ENCODE data around the gene ACSS1.

Gene ACSS1

DNA sequence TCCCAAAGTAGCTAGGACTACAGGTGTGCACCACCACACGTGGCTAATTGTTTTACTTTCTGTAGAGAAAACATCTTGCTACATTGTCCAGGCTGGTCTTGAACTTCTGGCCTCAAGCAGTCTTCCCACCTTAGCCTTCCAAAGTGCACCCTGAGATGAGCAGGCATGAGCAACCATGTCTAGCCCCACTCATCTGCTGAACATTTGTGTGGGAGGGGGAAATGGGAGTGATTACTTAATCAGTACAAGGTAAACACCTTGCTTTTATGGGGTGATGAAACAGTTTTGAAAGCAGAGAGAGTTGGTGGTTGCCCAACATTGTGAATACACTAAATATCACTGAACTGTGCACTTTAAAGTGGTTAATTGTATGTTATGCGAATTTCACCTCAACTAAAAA lies 70.7 kb downstream of the ACSS1 start:
- H3K4me3 Mint-ChIP-seq: peak overlapping the region; percentile 47 to 93
- H3K27ac Mint-ChIP-seq: peak overlapping the region; percentile 71 to 97
- H3K9me3 Mint-ChIP-seq: no peaks in the 10 kb centered on the region
- H3K4me1 Mint-ChIP-seq (ENCODE audit: low read depth in 2 of 2): peaks cover 81 to 93% of the 10 kb centered on the region in 2 donors
- no peak for DNase-seq
- H3K36me3 Mint-ChIP-seq (ENCODE audit: insufficient read depth): peaks cover 54% of the 10 kb centered on the region
- H3K27me3 Mint-ChIP-seq: no peaks in the 10 kb centered on the region
- ATAC-seq (replicated peaks): peak; percentile 35

DNA sequence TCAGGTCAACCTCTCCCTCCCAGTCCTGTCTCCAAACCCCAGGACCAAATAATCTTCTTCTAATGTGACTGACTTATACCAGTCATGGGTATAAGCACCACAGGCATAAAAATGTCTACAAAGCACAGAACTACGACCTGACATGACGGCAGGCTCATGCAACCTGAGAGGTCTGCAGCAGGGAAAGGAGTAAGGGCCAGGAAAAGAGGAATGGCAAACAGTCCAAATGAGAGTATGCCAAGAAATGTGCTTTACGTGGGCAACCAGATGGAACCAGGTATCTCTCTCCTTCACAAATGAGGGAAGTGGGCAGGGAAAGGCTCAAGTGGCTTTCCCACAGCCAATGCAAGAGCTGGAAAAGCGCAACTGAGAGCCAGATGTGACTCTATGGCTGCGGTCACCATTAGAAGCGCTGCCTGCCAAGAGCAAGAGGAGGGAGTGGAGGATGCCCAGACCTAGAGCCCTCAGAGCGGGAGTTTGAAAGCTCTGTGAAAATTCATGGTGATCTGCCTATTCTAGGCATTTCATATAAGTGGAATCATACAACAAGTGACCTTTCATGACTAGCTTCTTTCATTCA lies 71.4 kb downstream of the ACSS1 start:
- H3K36me3 Mint-ChIP-seq (ENCODE audit: insufficient read depth): peaks cover 54% of the 10 kb centered on the region
- H3K27ac Mint-ChIP-seq: peak overlapping the region; percentile 71 to 97
- DNase-seq (no peak), ATAC-seq (replicated peaks) (no peak)
- peak overlapping the region; percentile 64 to 71 for H3K4me3 Mint-ChIP-seq
- peaks cover 82 to 96% of the 10 kb centered on the region in 2 donors for H3K4me1 Mint-ChIP-seq (ENCODE audit: low read depth in 2 of 2)
- no peaks in the 10 kb centered on the region for H3K9me3 Mint-ChIP-seq
- no peaks in the 10 kb centered on the region for H3K27me3 Mint-ChIP-seq

DNA sequence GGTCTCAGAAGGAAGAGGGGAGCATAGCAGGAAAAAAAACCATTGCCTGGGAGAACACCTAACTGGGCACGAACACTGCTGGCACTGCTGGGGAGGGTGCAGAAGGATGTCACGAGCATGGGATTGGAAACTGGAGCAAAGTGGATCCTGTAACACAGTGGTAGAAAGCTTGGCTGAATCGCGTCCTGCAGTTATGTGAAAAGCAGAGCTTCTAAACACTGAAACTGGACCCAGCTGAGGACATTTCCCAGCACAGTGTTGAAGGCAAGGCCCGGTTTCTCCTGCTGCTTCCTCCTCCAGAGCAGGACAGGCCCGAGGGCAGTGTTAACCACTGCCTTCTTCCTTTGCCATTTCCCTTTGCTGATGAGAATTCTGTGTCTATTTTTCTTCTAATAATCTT lies 72.1 kb downstream of the ACSS1 start:
- Mint-ChIP-seq H3K27me3 (no peaks in the 10 kb centered on the region), H3K9me3 (no peaks in the 10 kb centered on the region), H3K36me3 (ENCODE audit: insufficient read depth) (peaks cover 58% of the 10 kb centered on the region), H3K4me3 (peak overlapping the region; percentile 64 to 71), H3K27ac (peak overlapping the region; percentile 71 to 81), H3K4me1 (ENCODE audit: low read depth in 2 of 2) (peaks cover 82 to 96% of the 10 kb centered on the region in 2 donors)
- no peak for ATAC-seq (replicated peaks)
- DNase-seq: no peak

DNA sequence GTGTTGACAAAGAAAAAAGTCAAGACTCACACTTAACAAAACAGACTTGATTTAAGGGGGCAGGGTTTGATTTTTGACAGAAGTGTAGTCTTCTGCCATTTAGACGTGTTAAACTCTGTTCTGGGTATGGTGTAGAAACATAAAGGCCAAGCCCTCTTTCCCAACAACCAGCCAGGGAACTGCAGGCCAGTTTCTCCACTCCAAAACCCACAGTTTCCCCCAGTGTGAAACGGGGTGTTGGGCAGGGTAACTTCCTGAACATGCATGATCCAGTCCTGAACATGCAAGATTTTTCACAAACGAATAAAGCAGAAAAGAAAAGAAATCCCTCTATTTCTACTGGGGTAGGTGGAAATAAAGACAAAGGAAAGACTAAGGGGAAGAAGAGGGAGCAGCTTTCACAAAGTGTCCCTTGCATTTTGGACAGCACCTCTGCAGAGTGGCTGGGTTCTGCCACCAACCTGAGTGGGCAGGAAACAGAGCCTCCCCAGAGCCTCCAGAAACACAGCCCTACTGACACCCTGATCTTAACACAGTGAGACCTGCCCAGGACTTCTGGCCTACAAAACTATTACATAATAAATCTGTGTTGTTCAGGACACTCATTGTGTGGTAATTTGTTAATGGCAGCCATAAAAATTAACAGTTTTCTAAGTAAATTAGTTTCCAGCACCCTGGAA lies 72.8 kb downstream of the ACSS1 start:
- H3K27ac Mint-ChIP-seq: peak overlapping the region; percentile 71 to 81
- H3K4me3 Mint-ChIP-seq: peak overlapping the region; percentile 64 to 71

DNA sequence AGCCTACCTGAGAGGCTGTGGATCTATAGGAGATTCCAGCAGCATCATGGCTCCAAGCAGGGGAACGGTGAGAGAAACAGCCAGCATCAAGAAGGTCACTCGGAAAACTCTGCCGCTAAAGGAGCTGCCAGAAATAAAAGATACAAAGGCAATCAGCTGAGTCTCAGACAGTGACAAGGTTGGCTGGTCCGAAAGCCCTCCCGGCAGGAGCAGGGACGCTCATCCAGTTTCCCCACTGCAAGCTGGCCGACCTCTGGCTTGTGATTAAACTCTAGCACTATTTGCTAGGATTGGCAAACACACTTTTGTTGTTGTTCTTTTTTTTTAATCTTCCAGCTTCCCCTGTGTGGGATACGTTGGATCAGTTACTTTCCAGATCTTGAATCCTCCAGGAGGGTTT lies 74.0 kb downstream of the ACSS1 start:
- DNase-seq: no peak
- Mint-ChIP-seq H3K4me1 (ENCODE audit: low read depth in 2 of 2) (peaks cover 84 to 96% of the 10 kb centered on the region in 2 donors), H3K9me3 (peaks cover 0 to 2% of the 10 kb centered on the region in 2 donors), H3K27ac (peak overlapping the region; percentile 71 to 81), H3K36me3 (ENCODE audit: insufficient read depth) (peaks cover 62% of the 10 kb centered on the region), H3K27me3 (no peaks in the 10 kb centered on the region), H3K4me3 (no peak overlapping the region)
- no peak for ATAC-seq (replicated peaks)

More for the DNA sequence above, 72.8 kb downstream of the ACSS1 start:
- ATAC-seq (replicated peaks) (peak; percentile 50), DNase-seq (no peak)
- Mint-ChIP-seq H3K4me1 (ENCODE audit: low read depth in 2 of 2) (peaks cover 81 to 96% of the 10 kb centered on the region in 2 donors), H3K9me3 (peaks cover 0 to under 1% of the 10 kb centered on the region in 2 donors), H3K27me3 (no peaks in the 10 kb centered on the region), H3K36me3 (ENCODE audit: insufficient read depth) (peaks cover 58% of the 10 kb centered on the region)

DNA sequence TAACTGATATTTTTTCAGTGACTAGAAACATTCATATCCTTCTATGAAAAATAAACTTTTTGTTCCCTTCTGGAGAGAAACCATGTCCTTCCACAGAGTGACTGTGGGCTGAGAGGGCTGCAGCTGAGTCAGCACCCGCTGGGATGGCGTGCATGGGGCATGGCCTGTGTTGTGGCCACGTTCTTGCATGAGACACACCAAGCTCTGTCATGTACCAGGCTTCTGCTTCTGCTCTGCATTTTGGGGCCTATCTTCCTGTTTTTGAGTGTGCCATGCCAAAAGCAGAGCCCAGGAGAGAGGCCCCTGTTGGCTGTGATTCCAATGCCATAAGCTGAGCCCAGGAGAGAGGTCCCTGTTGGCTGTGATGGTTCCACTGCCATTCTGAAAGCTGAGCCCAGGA lies 76.1 kb downstream of the ACSS1 start:
- peaks cover 0 to 2% of the 10 kb centered on the region in 2 donors for H3K9me3 Mint-ChIP-seq
- H3K36me3 Mint-ChIP-seq (ENCODE audit: insufficient read depth): peaks cover 79% of the 10 kb centered on the region
- DNase-seq (no peak), ATAC-seq (replicated peaks) (peak; percentile 58)
- H3K27ac Mint-ChIP-seq: peak overlapping the region; percentile 75 to 81
- H3K27me3 Mint-ChIP-seq: no peaks in the 10 kb centered on the region
- H3K4me1 Mint-ChIP-seq (ENCODE audit: low read depth in 2 of 2): peaks cover 74 to 94% of the 10 kb centered on the region in 2 donors
- peak overlapping the region; percentile 4 to 62 for H3K4me3 Mint-ChIP-seq

DNA sequence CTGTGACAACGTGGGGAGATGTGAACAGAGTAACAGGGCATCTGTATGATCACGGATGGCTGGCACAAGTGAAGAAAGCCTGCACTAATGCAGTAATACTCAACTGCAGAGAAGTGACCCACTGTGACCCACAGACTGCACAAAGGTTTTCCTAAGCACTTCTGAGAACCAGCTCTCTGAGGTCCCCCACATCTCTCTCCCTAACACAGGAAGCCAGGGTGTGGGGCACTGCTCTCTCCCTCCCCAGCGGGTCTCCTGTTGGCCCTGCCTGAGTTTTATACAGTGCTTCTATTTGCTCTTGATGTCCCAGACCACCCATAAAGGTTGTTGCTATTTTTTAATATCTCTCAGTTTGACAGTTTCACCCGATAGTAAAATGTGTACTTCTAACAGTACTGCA lies 76.7 kb downstream of the ACSS1 start:
- peak overlapping the region; percentile 4 to 62 for H3K4me3 Mint-ChIP-seq
- H3K4me1 Mint-ChIP-seq (ENCODE audit: low read depth in 2 of 2): peaks cover 71 to 94% of the 10 kb centered on the region in 2 donors
- DNase-seq (no peak), ATAC-seq (replicated peaks) (peak; percentile 61)
- no peaks in the 10 kb centered on the region for H3K27me3 Mint-ChIP-seq
- peaks cover 0 to 2% of the 10 kb centered on the region in 2 donors for H3K9me3 Mint-ChIP-seq
- peaks cover 81% of the 10 kb centered on the region for H3K36me3 Mint-ChIP-seq (ENCODE audit: insufficient read depth)
- peak overlapping the region; percentile 75 to 81 for H3K27ac Mint-ChIP-seq

DNA sequence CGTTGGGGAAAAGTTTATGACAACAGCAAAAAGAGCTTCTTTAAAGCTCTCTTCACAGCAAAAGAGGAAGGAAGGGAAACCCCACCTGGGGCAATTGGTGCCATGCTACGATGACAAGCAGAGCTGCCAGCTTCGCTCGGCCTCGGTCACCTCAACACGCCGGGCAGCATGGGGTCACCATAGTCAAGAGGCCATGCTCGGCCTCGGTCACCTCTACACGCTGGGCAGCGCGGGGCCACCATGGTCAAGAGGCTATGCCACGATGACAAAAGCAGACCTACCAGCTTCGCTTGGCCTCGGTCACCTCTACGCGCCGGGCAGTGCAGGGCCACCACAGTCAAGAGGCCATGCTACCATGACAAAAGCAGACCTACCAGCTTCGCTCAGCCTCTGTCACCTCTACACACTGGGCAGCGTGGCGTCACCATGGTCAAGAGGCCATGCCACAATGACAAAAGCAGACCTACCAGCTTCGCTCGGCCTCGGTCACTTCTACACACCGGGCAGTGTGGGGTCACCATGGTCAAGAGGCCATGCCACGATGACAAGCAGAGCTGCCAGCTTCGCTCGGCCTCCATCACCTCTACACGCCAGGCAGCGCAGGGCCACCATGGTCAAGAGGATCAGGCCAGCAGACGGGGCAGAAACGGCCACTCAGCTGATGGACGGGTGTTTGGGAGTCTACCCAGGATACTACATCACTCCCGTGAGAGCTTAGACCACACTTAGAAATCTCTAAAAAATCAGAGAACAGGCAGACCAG lies 77.5 kb downstream of the ACSS1 start:
- DNase-seq: no peak
- Mint-ChIP-seq H3K27ac (peak overlapping the region; percentile 75 to 81), H3K4me1 (ENCODE audit: low read depth in 2 of 2) (peaks cover 65 to 95% of the 10 kb centered on the region in 2 donors), H3K36me3 (ENCODE audit: insufficient read depth) (peaks cover 83% of the 10 kb centered on the region), H3K4me3 (peak overlapping the region; percentile 4 to 62), H3K9me3 (peaks cover 0 to 2% of the 10 kb centered on the region in 2 donors), H3K27me3 (no peaks in the 10 kb centered on the region)
- ATAC-seq (replicated peaks): no peak

DNA sequence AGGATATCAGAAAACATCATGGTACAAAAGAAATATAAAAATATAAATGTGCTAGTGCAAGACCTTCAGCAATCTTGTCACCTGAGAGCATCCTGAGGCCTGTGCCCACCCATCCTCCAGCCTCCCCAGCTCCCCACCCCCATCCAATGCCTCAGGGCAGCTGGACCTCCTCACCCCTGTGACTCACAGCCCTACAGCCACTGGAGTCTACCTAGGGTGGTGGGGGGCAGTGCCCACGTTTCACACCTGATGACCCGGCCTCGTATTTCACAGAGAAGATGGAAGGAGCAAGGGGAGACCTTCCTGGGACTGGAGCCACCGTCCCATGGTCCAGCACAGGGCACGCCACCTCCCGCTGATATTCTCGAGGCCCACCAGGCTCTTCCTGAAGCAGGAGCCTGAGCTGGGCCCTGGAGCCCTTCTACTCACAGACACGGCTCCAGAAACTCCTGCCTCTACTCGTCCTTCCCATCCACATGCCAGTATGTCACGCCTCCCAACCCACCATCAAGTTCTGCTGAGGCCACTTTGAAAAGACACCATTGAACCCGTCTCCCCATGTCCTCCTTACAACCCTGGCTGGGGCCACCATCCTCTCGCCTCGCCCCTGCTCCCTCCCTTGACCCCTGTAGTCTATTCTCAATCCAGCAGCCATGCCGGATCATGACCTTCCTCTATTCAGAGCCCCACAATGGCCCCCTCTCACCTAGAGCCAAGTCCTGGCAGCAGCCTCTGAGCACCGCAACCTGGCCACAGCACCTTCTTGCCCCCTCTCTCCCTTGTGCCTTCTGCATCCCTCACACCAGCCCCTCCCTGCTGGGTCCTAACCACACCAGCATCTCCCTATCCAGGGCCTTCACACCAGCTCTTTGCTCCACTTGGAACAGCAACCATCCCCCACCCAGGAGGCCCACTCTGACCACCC lies 78.6 kb downstream of the ACSS1 start:
- Mint-ChIP-seq H3K4me1 (ENCODE audit: low read depth in 2 of 2) (peaks cover 59 to 91% of the 10 kb centered on the region in 2 donors), H3K4me3 (peak overlapping the region; percentile 11 to 56), H3K9me3 (peaks cover 0 to 2% of the 10 kb centered on the region in 2 donors), H3K27me3 (no peaks in the 10 kb centered on the region), H3K36me3 (ENCODE audit: insufficient read depth) (peaks cover 81% of the 10 kb centered on the region), H3K27ac (peak overlapping the region; percentile 66 to 75)
- ATAC-seq (replicated peaks) (no peak), DNase-seq (no peak)

DNA sequence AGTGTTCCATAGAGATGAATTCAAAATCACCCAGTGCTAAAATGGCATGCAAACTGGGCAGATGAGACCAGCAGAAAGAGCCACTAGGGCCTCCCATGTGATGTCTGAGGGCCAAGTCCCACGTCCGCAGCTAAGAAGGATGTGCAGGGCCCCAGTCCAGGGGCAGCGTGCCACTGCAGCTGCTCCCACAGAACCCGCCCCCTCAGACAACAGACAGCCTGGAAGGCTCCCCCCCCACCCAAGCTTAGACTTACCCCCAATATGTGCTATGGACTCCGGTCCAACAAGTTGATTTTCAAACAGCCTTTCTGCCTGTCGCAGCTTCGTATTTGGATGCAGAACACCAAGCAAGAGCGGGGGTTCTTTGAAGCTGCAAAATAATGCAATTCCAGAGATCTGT lies 79.4 kb downstream of the ACSS1 start:
- peak overlapping the region in 1 of 2 donors; percentile 64 for H3K27ac Mint-ChIP-seq
- H3K27me3 Mint-ChIP-seq: no peaks in the 10 kb centered on the region
- peaks cover 80% of the 10 kb centered on the region for H3K36me3 Mint-ChIP-seq (ENCODE audit: insufficient read depth)
- H3K4me1 Mint-ChIP-seq (ENCODE audit: low read depth in 2 of 2): peaks cover 53 to 92% of the 10 kb centered on the region in 2 donors
- H3K4me3 Mint-ChIP-seq: no peak overlapping the region
- H3K9me3 Mint-ChIP-seq: peaks cover 0 to 2% of the 10 kb centered on the region in 2 donors
- no peak for DNase-seq
- ATAC-seq (replicated peaks): no peak

DNA sequence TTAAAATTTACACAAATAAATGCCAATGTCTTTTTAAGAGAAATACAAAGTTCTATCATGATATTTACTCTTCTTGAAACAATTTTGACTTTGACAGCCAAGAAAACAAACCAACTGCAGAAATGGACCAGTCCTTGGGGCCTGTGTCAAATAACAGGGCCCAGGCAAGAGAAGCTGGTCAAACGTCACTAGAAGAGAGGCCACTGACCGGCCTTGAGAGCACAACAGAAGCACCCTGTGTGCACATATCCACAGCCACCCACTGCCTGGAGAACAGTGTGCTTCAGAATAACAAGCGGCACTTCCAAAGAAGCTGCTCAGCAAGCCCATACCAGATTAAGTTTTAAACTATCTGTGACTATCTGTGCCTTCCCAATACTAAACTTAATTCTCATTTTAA lies 80.1 kb downstream of the ACSS1 start:
- Mint-ChIP-seq H3K36me3 (ENCODE audit: insufficient read depth) (peaks cover 80% of the 10 kb centered on the region), H3K27ac (peak overlapping the region; percentile 57 to 64), H3K4me3 (peak overlapping the region in 1 of 2 donors; percentile 38), H3K4me1 (ENCODE audit: low read depth in 2 of 2) (peaks cover 56 to 91% of the 10 kb centered on the region in 2 donors), H3K9me3 (peaks cover 0 to 2% of the 10 kb centered on the region in 2 donors), H3K27me3 (no peaks in the 10 kb centered on the region)
- no peak for ATAC-seq (replicated peaks)
- no peak for DNase-seq

DNA sequence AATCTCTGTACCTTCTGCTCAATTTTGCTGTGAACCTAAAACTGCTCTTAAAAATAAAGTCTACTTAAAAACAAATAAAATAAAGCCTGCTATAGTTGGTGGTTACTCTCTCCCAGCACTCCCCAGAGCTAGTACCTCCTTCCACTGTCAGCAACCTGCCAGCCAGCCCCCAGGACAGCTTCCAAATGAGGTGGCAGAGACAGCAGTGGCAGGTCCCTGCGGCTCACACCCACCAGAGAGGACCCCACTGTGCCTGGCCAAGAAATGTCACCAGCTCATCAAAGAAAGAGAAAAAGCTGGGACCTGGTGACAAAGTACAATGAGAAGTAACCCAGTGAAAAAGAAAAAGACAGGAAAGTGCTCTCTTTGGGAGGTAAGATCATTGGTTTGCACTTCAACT lies 80.6 kb downstream of the ACSS1 start:
- Mint-ChIP-seq H3K27me3 (no peaks in the 10 kb centered on the region), H3K4me3 (no peak overlapping the region), H3K4me1 (ENCODE audit: low read depth in 2 of 2) (peaks cover 53 to 86% of the 10 kb centered on the region in 2 donors), H3K9me3 (peaks cover 0 to 2% of the 10 kb centered on the region in 2 donors), H3K27ac (peak overlapping the region; percentile 57 to 64), H3K36me3 (ENCODE audit: insufficient read depth) (peaks cover 80% of the 10 kb centered on the region)
- ATAC-seq (replicated peaks): no peak
- no peak for DNase-seq

DNA sequence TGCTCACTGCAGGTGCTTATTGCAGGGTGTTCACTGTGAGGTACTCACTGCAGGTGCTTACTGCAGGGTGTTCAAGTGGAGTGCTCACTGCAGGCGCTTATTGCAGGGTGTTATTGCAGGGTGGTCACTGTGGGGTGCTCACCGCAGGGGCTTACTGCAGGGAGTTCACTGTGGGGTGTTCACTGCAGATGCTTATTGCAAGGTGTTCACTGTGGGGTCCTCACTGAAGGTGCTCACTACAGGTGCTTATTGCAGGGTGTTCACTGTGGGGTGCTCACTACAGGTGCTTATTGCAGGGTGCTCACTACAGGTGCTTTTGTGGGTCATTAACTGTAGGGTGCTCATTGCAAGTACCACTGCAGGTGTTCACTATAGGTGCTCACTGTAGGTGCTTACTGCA lies 85.6 kb downstream of the ACSS1 start:
- no peak for ATAC-seq (replicated peaks)

More for the DNA sequence above, 85.6 kb downstream of the ACSS1 start:
- H3K4me3 Mint-ChIP-seq: no peak overlapping the region
- peaks cover 31 to 57% of the 10 kb centered on the region in 2 donors for H3K4me1 Mint-ChIP-seq (ENCODE audit: low read depth in 2 of 2)
- no peak for DNase-seq
- no peaks in the 10 kb centered on the region for H3K27me3 Mint-ChIP-seq
- H3K9me3 Mint-ChIP-seq: no peaks in the 10 kb centered on the region
- H3K27ac Mint-ChIP-seq: no peak overlapping the region
- H3K36me3 Mint-ChIP-seq (ENCODE audit: insufficient read depth): peaks cover 89% of the 10 kb centered on the region
